ENCODE results near the gene ACSF2.
"Not testable (repeated sequence)": the region's sequence is repeated elsewhere in the genome, so short reads cannot be mapped to it uniquely, and the experiment has no call there.

Gene ACSF2

GRCh38 chr17:50405351-50405750, 20.7 kb upstream of the ACSF2 start:
- not testable (repeated sequence) for H3K79me2 ChIP-seq (ENCODE audit: insufficient read depth, low read length); H3K27ac ChIP-seq (ENCODE audit: low read depth, low read length); H3K4me3 ChIP-seq (ENCODE audit: insufficient read depth, low read length, poor library complexity, severe bottlenecking); H3K27me3 ChIP-seq (ENCODE audit: low read length); H3K9me2 ChIP-seq (replicated peaks; ENCODE audit: insufficient read depth, low read length); H2AFZ ChIP-seq (ENCODE audit: low read depth, low read length, severe bottlenecking); H4K20me1 ChIP-seq (ENCODE audit: low read depth, low read length); H3K9ac ChIP-seq (ENCODE audit: low read length); H3F3A ChIP-seq (ENCODE audit: insufficient read depth); H3K9me3 ChIP-seq (ENCODE audit: insufficient read depth, low read length); H3K4me2 ChIP-seq (ENCODE audit: low read depth, low read length, poor library complexity, severe bottlenecking); H3K36me3 ChIP-seq (ENCODE audit: low read length)

- no peak overlapping the region for H2AFZ ChIP-seq (ENCODE audit: low read depth, low read length, severe bottlenecking)
- H3K36me3 ChIP-seq (ENCODE audit: low read length), result no peaks in the 10 kb centered on the region
- no peaks in the 10 kb centered on the region for H3K9me2 ChIP-seq (replicated peaks; ENCODE audit: insufficient read depth, low read length)
- H4K20me1 ChIP-seq (ENCODE audit: low read depth, low read length), result no peaks in the 10 kb centered on the region
- no peak for TF ChIP-seq CTCF (IDR thresholded peaks at IDR 0.05; ENCODE audit: insufficient read depth, low read length, poor library complexity, severe bottlenecking)
- TF ChIP-seq EZH2phosphoT487 (conservative IDR thresholded peaks at IDR 0.05; ENCODE audit: low read length), result no peak
- H3K9me3 ChIP-seq (ENCODE audit: insufficient read depth, low read length), result no peaks in the 10 kb centered on the region
- no peak overlapping the region for H3K27ac ChIP-seq (ENCODE audit: low read depth, low read length)
- H3K4me3 ChIP-seq (ENCODE audit: insufficient read depth, low read length, poor library complexity, severe bottlenecking), result no peak overlapping the region
- H3K4me2 ChIP-seq (ENCODE audit: low read depth, low read length, poor library complexity, severe bottlenecking), result no peak overlapping the region
- no peaks in the 10 kb centered on the region for H3F3A ChIP-seq (ENCODE audit: insufficient read depth)
- H3K27me3 ChIP-seq (ENCODE audit: low read length), result no peaks in the 10 kb centered on the region
- H3K79me2 ChIP-seq (ENCODE audit: insufficient read depth, low read length), result no peaks in the 10 kb centered on the region
- no peak overlapping the region for H3K9ac ChIP-seq (ENCODE audit: low read length)
Measured at GRCh38 chr17:50406578-50406977, 19.4 kb upstream of the ACSF2 start.

GRCh38 chr17:50407921-50408320, 18.1 kb upstream of the ACSF2 start:
- H3K79me2 ChIP-seq (ENCODE audit: insufficient read depth, low read length), result no peaks in the 10 kb centered on the region
- H2AFZ ChIP-seq (ENCODE audit: low read depth, low read length, severe bottlenecking), result no peak overlapping the region
- H4K20me1 ChIP-seq (ENCODE audit: low read depth, low read length), result no peaks in the 10 kb centered on the region
- TF ChIP-seq CTCF (IDR thresholded peaks at IDR 0.05; ENCODE audit: insufficient read depth, low read length, poor library complexity, severe bottlenecking), result no peak
- no peaks in the 10 kb centered on the region for H3K27me3 ChIP-seq (ENCODE audit: low read length)
- H3K27ac ChIP-seq (ENCODE audit: low read depth, low read length), result no peak overlapping the region
- no peak overlapping the region for H3K9ac ChIP-seq (ENCODE audit: low read length)
- H3K9me2 ChIP-seq (replicated peaks; ENCODE audit: insufficient read depth, low read length), result no peaks in the 10 kb centered on the region
- no peaks in the 10 kb centered on the region for H3K36me3 ChIP-seq (ENCODE audit: low read length)
- H3K4me2 ChIP-seq (ENCODE audit: low read depth, low read length, poor library complexity, severe bottlenecking), result no peak overlapping the region
- H3K9me3 ChIP-seq (ENCODE audit: insufficient read depth, low read length), result no peaks in the 10 kb centered on the region
- no peaks in the 10 kb centered on the region for H3F3A ChIP-seq (ENCODE audit: insufficient read depth)
- H3K4me3 ChIP-seq (ENCODE audit: insufficient read depth, low read length, poor library complexity, severe bottlenecking), result no peak overlapping the region

GRCh38 chr17:50412188-50412732, 13.8 kb upstream of the ACSF2 start:
- no peaks in the 10 kb centered on the region for H4K20me1 ChIP-seq (ENCODE audit: low read depth, low read length)
- H3K79me2 ChIP-seq (ENCODE audit: insufficient read depth, low read length), result no peaks in the 10 kb centered on the region
- no peaks in the 10 kb centered on the region for H3K9me2 ChIP-seq (replicated peaks; ENCODE audit: insufficient read depth, low read length)
- H3K4me3 ChIP-seq (ENCODE audit: insufficient read depth, low read length, poor library complexity, severe bottlenecking), result no peak overlapping the region
- TF ChIP-seq CTCF (IDR thresholded peaks at IDR 0.05; ENCODE audit: insufficient read depth, low read length, poor library complexity, severe bottlenecking) (no peak), EZH2phosphoT487 (conservative IDR thresholded peaks at IDR 0.05; ENCODE audit: low read length) (no peak)
- no peaks in the 10 kb centered on the region for H3F3A ChIP-seq (ENCODE audit: insufficient read depth)
- no peaks in the 10 kb centered on the region for H3K9me3 ChIP-seq (ENCODE audit: insufficient read depth, low read length)
- no peak overlapping the region for H3K4me2 ChIP-seq (ENCODE audit: low read depth, low read length, poor library complexity, severe bottlenecking)
- H3K9ac ChIP-seq (ENCODE audit: low read length), result no peak overlapping the region
- no peaks in the 10 kb centered on the region for H3K36me3 ChIP-seq (ENCODE audit: low read length)
- no peaks in the 10 kb centered on the region for H3K27me3 ChIP-seq (ENCODE audit: low read length)
- H2AFZ ChIP-seq (ENCODE audit: low read depth, low read length, severe bottlenecking), result no peak overlapping the region
- H3K27ac ChIP-seq (ENCODE audit: low read depth, low read length), result no peak overlapping the region

Data from SU-DHL-6 (cell line).